GM12891 (cell line): ENCODE measurements around the gene SPEM3.

Experiments
- PAX5 ChIP-seq: IDR thresholded peaks from 2 replicates; pipeline ENCODE4 v1.6.1; 2011; ENCODE audit warnings: low read length, moderate library complexity, mild to moderate bottlenecking; ENCODE audit not compliant: insufficient read depth, severe bottlenecking
- POLR2A ChIP-seq: IDR thresholded peaks from 2 replicates; pipeline ENCODE4 v1.6.1; 2011; ENCODE audit warnings: low read depth, low read length, control low read depth
- POLR2AphosphoS5 ChIP-seq: IDR thresholded peaks from 2 replicates; pipeline ENCODE4 v1.6.1; 2011; ENCODE audit warnings: low read depth, low read length, control low read depth
- SPI1 ChIP-seq: IDR thresholded peaks from 2 replicates; pipeline ENCODE4 v1.6.1; 2011; ENCODE audit warnings: low read depth, low read length, control low read depth
- TAF1 ChIP-seq: IDR thresholded peaks from 2 replicates; pipeline ENCODE4 v1.6.1; 2011; ENCODE audit warnings: low read depth, low read length, control low read depth

- no peak for TF ChIP-seq POLR2AphosphoS5
- no peak for TF ChIP-seq POLR2A
- no peak for TF ChIP-seq TAF1
- no peak for TF ChIP-seq SPI1
- TF ChIP-seq PAX5: no peak
These were observed 21.6 kb upstream of the SPEM3 start for GRCh38 chr17:7407082-7407481.
